Adrenal gland (tissue), 12 donors: ENCODE data around the gene IQGAP2. TPM values are rescaled to one million over a fixed set of nuclear protein-coding genes. Genes with fewer than 3 reads are reported as not detected.
A peak's percentile ranks its signal among the peaks of the same experiment; 100 is the strongest.

Source experiments
- DNase-seq, 7 donors: peaks; one replicate each; pipeline ENCODE4 v3.0.0-alpha.2; 2019 to 2020
- H3K27ac ChIP-seq, 5 donors: fragments of 200-600 bp; sonication (generic) in 4 of 5; 1 replicate in 3 of 5; 2 replicates in 2 of 5; pipeline versions ENCODE4 v1.5.1 to v1.8.0; 2016 to 2020; ENCODE audit warnings: mild to moderate bottlenecking in 1 of 5
- H3K27me3 ChIP-seq: fragments of 200-600 bp; 2 replicates; pipeline ENCODE4 v1.8.0; 2021
- H3K36me3 ChIP-seq, 2 donors: fragments of 200-600 bp; replicated peaks in 1 of 2; 1 replicate in 1 of 2; 2 replicates in 1 of 2; pipeline versions ENCODE4 v1.5.1 to v1.8.0; 2018 to 2022
- H3K4me1 ChIP-seq, 2 donors: fragments of 200-600 bp; replicated peaks in 1 of 2; 1 replicate in 1 of 2; 2 replicates in 1 of 2; pipeline versions ENCODE4 v1.5.1 to v1.8.0; 2018 to 2021
- H3K4me3 ChIP-seq, 4 donors: fragments of 200-600 bp; sonication (generic) in 3 of 4; one replicate each; pipeline ENCODE4 v1.5.1; 2016 to 2018
- H3K9me3 ChIP-seq, 3 donors: fragments of 200-600 bp; sonication (generic) in 1 of 3; replicated peaks in 1 of 3; 1 replicate in 2 of 3; 2 replicates in 1 of 3; pipeline versions ENCODE4 v1.5.1 to v1.8.0; 2016 to 2021
- POLR2A ChIP-seq, 2 donors: fragments of 450-650 bp; IDR thresholded peaks; one replicate each; pipeline ENCODE4 v1.6.1; 2017; ENCODE audit warnings: antibody characterized with exemption in 2 of 2, mild to moderate bottlenecking in 2 of 2, moderate library complexity in 1 of 2
- WGBS, 4 donors: extraction: QIAGEN DNeasy Blood & Tissue Kit in 2 of 4; methylation state at CpG; one replicate each; pipeline versions ENCODE4 v1.1.5 to v1.1.7; 2013 to 2017; 5-methylcytosine and 5-hydroxymethylcytosine counted together
- intact Hi-C, 2 donors: fragments of 100-400 bp; cut with DNase I; formaldehyde crosslinking; loops; one replicate each; pipeline versions ENCODE4 v1.14.1 to v1.15.0; 2022 to 2023
- polyA plus RNA-seq, 3 donors: library from polyadenylated mRNA; stranded (reverse); fragments of 200-250 nt in 2 of 3; fragments of 350-450 nt in 1 of 3; fragmentation: Illumina TruSeq in 1 of 3; extraction: RNeasy Lipid Tissue Mini Kit (QIAGEN cat#74804) in 1 of 3; gene quantifications; one replicate each; pipeline ENCODE4 v1.2.3, GENCODE V29; 2013 to 2014
- total RNA-seq, 9 donors: library from RNA; depleted of rRNA in 4 of 9; stranded (reverse); fragments of >200 nt in 4 of 9; fragments of 120-200 nt in 1 of 9; fragmentation: NEBNext Ultra II Directional in 1 of 9; extraction: Animal tissue kit (Norgen Biotek cat#: 25700) in 1 of 9; gene quantifications; one replicate each; pipeline versions ENCODE4 v1.1.0 to v1.2.4, GENCODE V29; 2013 to 2023
- TF ChIP-seq, protein P1 (sequence below), 6 experiments: fragments of 450-650 bp in 4 of 6; fragments of 200-600 bp in 2 of 6; sonication (generic) in 1 of 6; IDR thresholded peaks; 1 replicate in 5 of 6; 2 replicates in 1 of 6; pipeline versions ENCODE4 v1.5.1 to v1.8.0; 2016 to 2021; ENCODE audit warnings: antibody characterized with exemption in 6 of 6, mild to moderate bottlenecking in 2 of 6, moderate library complexity in 1 of 6
- donor health status: healthy with polysubstance abuse.
- donor health status: Bipolar disorder and iron deficiency.
- donor health status: DM: yes; HTN: yes; CAD: no.
- donor health status: DM: no; HTN: no; CAD: no.
- donor health status: DM: no; HTN: no; CAD: no.
- donor health status: DM: yes; HTN: yes; CAD: no.

Gene IQGAP2
- total and polyA plus RNA-seq, 12 donors, result 14.9 to 77.3 (median 36.1) TPM

DNA sequence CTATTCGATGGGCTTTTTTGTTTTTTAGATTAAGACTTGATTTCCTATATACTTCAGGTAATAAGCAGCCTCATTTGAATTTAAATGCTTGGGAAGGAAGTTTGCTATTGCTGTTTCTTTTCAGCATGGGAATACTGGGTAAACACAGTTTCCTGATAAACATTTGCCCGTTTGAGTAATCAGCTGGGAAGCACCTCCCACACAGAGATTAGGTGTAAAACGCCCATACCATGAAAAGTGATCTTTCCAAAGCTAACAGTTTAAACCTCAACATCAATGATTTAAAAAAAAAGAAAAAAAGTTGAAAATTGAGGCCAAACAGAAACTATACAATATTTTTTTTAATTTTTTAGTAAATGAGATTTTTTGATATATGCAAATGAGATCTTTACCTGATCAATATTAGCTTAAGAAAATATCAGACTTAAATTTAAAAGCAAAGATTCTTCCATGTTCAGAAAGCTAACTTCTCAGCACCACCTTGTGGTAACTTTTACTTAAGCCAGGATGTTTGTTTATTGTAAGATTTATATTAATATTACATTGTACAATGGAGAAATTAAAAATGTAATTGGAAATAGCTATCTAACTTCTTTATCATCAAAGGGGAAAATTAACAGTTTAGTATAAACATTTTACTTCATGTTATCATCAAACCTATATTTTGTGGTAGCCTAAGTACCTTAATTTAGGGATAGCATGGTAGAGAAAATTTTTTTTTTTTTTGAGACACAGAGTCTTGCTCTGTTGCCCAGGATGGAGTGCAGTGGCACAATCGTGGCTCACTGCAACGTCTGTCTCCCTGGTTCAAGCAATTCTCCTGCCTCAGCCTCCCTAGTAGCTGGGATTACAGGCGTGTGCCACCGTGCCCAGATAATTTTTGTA, 180.3 kb downstream of the IQGAP2 start:
- no peak for DNase-seq
- no peak overlapping the region for H3K4me3 ChIP-seq
- TF ChIP-seq, protein P1, sequence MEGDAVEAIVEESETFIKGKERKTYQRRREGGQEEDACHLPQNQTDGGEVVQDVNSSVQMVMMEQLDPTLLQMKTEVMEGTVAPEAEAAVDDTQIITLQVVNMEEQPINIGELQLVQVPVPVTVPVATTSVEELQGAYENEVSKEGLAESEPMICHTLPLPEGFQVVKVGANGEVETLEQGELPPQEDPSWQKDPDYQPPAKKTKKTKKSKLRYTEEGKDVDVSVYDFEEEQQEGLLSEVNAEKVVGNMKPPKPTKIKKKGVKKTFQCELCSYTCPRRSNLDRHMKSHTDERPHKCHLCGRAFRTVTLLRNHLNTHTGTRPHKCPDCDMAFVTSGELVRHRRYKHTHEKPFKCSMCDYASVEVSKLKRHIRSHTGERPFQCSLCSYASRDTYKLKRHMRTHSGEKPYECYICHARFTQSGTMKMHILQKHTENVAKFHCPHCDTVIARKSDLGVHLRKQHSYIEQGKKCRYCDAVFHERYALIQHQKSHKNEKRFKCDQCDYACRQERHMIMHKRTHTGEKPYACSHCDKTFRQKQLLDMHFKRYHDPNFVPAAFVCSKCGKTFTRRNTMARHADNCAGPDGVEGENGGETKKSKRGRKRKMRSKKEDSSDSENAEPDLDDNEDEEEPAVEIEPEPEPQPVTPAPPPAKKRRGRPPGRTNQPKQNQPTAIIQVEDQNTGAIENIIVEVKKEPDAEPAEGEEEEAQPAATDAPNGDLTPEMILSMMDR (IDR thresholded peaks at IDR 0.05), result peak; percentile 41 to 62 (median 56)
- no peak for TF ChIP-seq POLR2A (IDR thresholded peaks at IDR 0.05)
- H3K4me1 ChIP-seq, result peaks cover 9 to 23% of the 10 kb centered on the region in 2 donors
- intact Hi-C loops, result no loop called here
- H3K27ac ChIP-seq, result no peak overlapping the region
- no peaks in the 10 kb centered on the region for H3K36me3 ChIP-seq
- no peaks in the 10 kb centered on the region for H3K27me3 ChIP-seq
- no peaks in the 10 kb centered on the region for H3K9me3 ChIP-seq
- WGBS, 4 donors, result 48 to 56% (median 54%) methylated on average over 7 of the region's 7 CpGs

DNA sequence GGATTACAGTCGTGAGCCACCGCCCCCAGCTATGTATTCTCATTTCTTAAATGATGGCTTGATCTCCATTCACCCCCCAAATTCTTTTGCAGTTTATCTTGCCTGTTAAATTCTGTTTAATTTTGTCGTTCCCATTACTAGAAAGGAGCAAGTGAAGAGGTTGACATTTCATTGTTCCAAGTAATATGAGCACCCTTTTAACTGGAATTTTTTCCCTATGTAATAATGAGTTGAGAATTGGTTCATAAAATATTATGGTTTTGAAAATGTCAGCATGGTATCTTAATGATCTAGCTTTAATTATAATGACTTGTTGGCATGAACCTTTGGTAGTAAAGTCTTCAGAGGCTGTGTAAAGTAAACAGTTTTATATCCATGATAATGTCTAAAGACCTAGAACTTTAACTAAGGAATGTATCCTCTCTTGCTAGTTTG, 182.7 kb downstream of the IQGAP2 start:
- WGBS, 4 donors, result 85 to 93% (median 89%) methylated on average over 3 of the region's 3 CpGs
- Histone ChIP-seq H3K36me3 (no peaks in the 10 kb centered on the region), H3K9me3 (no peaks in the 10 kb centered on the region), H3K4me3 (no peak overlapping the region), H3K27me3 (no peaks in the 10 kb centered on the region), H3K27ac (no peak overlapping the region), H3K4me1 (peaks cover 5 to 16% of the 10 kb centered on the region in 2 donors)
- no peak for DNase-seq
- TF ChIP-seq, protein P1 (IDR thresholded peaks at IDR 0.05), result no peak
- intact Hi-C loops, result no loop called here

- H3K27ac ChIP-seq, result no peak overlapping the region
- no peak overlapping the region for H3K4me3 ChIP-seq
- H3K36me3 ChIP-seq, result no peaks in the 10 kb centered on the region
- no peaks in the 10 kb centered on the region for H3K9me3 ChIP-seq
- 85 to 96% (median 96%) methylated on average over 3 to 4 of the region's 4 CpGs for WGBS, 4 donors
- H3K4me1 ChIP-seq, result peaks cover 0 to 11% of the 10 kb centered on the region in 2 donors
- intact Hi-C loops, result no loop called here
- DNase-seq, result no peak
- TF ChIP-seq POLR2A (IDR thresholded peaks at IDR 0.05), result no peak
- TF ChIP-seq, protein P1 (IDR thresholded peaks at IDR 0.05), result no peak
- no peaks in the 10 kb centered on the region for H3K27me3 ChIP-seq
These were observed 183.4 kb downstream of the IQGAP2 start for GRCh38 chr5:76586531-76586930.

DNA sequence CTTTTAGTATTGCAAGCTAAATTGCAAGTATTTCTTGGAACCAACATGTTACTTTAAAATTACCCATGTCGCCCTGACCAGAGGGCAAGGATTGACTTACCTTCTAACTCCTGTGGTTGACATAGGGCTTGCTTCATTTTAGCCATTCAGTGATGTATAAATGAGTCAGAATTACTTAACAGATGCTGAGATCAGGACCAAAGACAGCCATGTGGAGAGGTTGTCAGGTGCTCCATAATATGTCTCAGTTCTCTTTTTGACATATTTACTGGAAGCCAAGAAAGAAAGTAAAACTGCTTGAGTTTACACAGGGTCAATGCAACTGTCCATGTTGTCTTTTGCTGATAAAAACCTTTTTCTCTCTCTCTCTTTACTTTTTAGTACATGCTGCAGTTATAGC, 186.9 kb downstream of the IQGAP2 start:
- TF ChIP-seq, protein P1 (IDR thresholded peaks at IDR 0.05), result no peak
- no peak for TF ChIP-seq POLR2A (IDR thresholded peaks at IDR 0.05)
- H3K36me3 ChIP-seq, result peaks cover 0 to 4% of the 10 kb centered on the region in 2 donors
- no peak for DNase-seq
- WGBS, 4 donors, result 92 to 100% (median 94%) methylated on average over 1 of the region's 1 CpG
- no peaks in the 10 kb centered on the region for H3K9me3 ChIP-seq
- no peaks in the 10 kb centered on the region for H3K4me1 ChIP-seq
- no peak overlapping the region for H3K4me3 ChIP-seq
- no peak overlapping the region for H3K27ac ChIP-seq
- H3K27me3 ChIP-seq, result no peaks in the 10 kb centered on the region
- intact Hi-C loops, result no loop called here
